SK-N-SH (cell line): Measurements from ENCODE around the gene IQCE. TPM values are rescaled to one million over a fixed set of nuclear protein-coding genes. Genes with fewer than 3 reads are reported as not detected.

Experiments used
- CTCF ChIA-PET: fragments of 300-600, 350-600 bp; formaldehyde crosslinking; extraction: SDS; loops from one replicate; lab custom pipeline; 2021; lab: Yijun Ruan, JAX
- POLR2A ChIA-PET: fragments of 350-600 bp; sonication (Branson Sonifier 250); formaldehyde crosslinking; extraction: SDS; loops from one replicate; lab custom pipeline; 2020; ENCODE audit warnings: antibody characterized with exemption, inconsistent platforms; lab: Yijun Ruan, JAX
- DNase-seq: peaks from one replicate; pipeline ENCODE4 v3.0.0; 2012
- H2AFZ ChIP-seq: fragments of 200-600 bp; sonication (generic); 2 replicates; pipeline ENCODE4 v1.8.1; 2016; ENCODE audit warnings: antibody characterized with exemption, mild to moderate bottlenecking, low read depth
- H3F3A ChIP-seq: fragments of 200-600 bp; sonication (generic); replicated peaks from 2 replicates; pipeline ENCODE3; 2016; ENCODE audit warnings: antibody characterized with exemption, mild to moderate bottlenecking; ENCODE audit not compliant: insufficient read depth
- H3K27ac ChIP-seq, 2 experiments: fragments of 200-500 bp in 1 of 2; fragments of 200-600 bp in 1 of 2; sonication (Bioruptor generic) in 1 of 2; sonication (generic), shearing (Covaris generic) in 1 of 2; 2 replicates each; pipeline versions ENCODE4 v1.5.1 to v1.6.1; 2014 to 2016; ENCODE audit warnings: low read depth in 2 of 2, inconsistent platforms in 1 of 2, low read length in 1 of 2, mild to moderate bottlenecking in 1 of 2, mixed read lengths in 1 of 2
- H3K27me3 ChIP-seq: fragments of 200-600 bp; sonication (generic), shearing (Covaris generic); 2 replicates; pipeline ENCODE4 v1.6.1; 2016; ENCODE audit warnings: mixed run types; ENCODE audit not compliant: insufficient read depth
- H3K36me3 ChIP-seq, 2 experiments: fragments of 200-500 bp in 1 of 2; fragments of 200-600 bp in 1 of 2; sonication (Bioruptor generic) in 1 of 2; sonication (generic) in 1 of 2; replicated peaks in 1 of 2; 2 replicates each; pipeline versions ENCODE3 to v1.5.1; 2014 to 2016; ENCODE audit warnings: low read length in 1 of 2, mild to moderate bottlenecking in 1 of 2; ENCODE audit not compliant: insufficient read depth in 2 of 2, control insufficient read depth in 1 of 2
- H3K4me1 ChIP-seq, 2 experiments: fragments of 200-500 bp in 1 of 2; fragments of 200-600 bp in 1 of 2; sonication (Bioruptor generic) in 1 of 2; sonication (generic), shearing (Covaris generic) in 1 of 2; 2 replicates each; pipeline versions ENCODE4 v1.5.1 to v1.6.1; 2014 to 2016; ENCODE audit warnings: low read depth in 1 of 2, low read length in 1 of 2, mixed run types in 1 of 2; ENCODE audit not compliant: insufficient read depth in 2 of 2, control insufficient read depth in 1 of 2
- H3K4me2 ChIP-seq: fragments of 200-600 bp; sonication (generic), shearing (Covaris generic); 2 replicates; pipeline ENCODE4 v1.6.1; 2017; ENCODE audit warnings: mixed run types
- H3K4me3 ChIP-seq, 2 experiments: fragments of 200-500 bp in 1 of 2; fragments of 200-600 bp in 1 of 2; sonication (Bioruptor generic) in 1 of 2; sonication (generic), shearing (Covaris generic) in 1 of 2; 2 replicates each; pipeline versions ENCODE4 v1.5.1 to v1.8.1; 2014 to 2016; ENCODE audit warnings: low read depth in 2 of 2, inconsistent platforms in 1 of 2, low read length in 1 of 2, mild to moderate bottlenecking in 1 of 2, mixed read lengths in 1 of 2, moderate library complexity in 1 of 2
- H3K79me2 ChIP-seq: fragments of 200-600 bp; sonication (generic); 2 replicates; pipeline ENCODE4 v1.8.1; 2017; ENCODE audit warnings: mild to moderate bottlenecking; ENCODE audit not compliant: insufficient read depth
- H3K9ac ChIP-seq: fragments of 200-600 bp; sonication (generic); 2 replicates; pipeline ENCODE4 v1.6.1; 2017; ENCODE audit warnings: mixed run types
- H3K9me2 ChIP-seq: fragments of 200-600 bp; sonication (generic); 2 replicates; pipeline ENCODE4 v1.6.1; 2017; ENCODE audit warnings: mixed run types
- H3K9me3 ChIP-seq: fragments of 200-600 bp; sonication (generic); 2 replicates; pipeline ENCODE4 v1.6.1; 2017; ENCODE audit warnings: mixed run types, mild to moderate bottlenecking, moderate library complexity
- H4K20me1 ChIP-seq: fragments of 200-600 bp; sonication (generic); 2 replicates; pipeline ENCODE4 v1.6.1; 2017; ENCODE audit warnings: mild to moderate bottlenecking, mixed run types; ENCODE audit not compliant: insufficient read depth
- CHD2 ChIP-seq: fragments of 150-350 bp; IDR thresholded peaks from 2 replicates; pipeline ENCODE4 v1.6.1; 2018; ENCODE audit warnings: low read length; ENCODE audit not compliant: partially characterized antibody
- CTCF ChIP-seq: fragments of 200-600 bp; sonication (generic); IDR thresholded peaks from 2 replicates; pipeline ENCODE4 v1.6.1; 2017; ENCODE audit warnings: antibody characterized with exemption, mild to moderate bottlenecking, moderate library complexity
- ELF1 ChIP-seq: IDR thresholded peaks from 2 replicates; pipeline ENCODE4 v1.4.0; 2012
- FOXJ3 ChIP-seq: sonication (generic); formaldehyde crosslinking; IDR thresholded peaks from 2 replicates; pipeline ENCODE4 v1.5.1; 2020; ENCODE audit warnings: mild to moderate bottlenecking, missing genetic modification reagents
- FOXM1 ChIP-seq: IDR thresholded peaks from 2 replicates; pipeline ENCODE4 v1.4.0; 2012; ENCODE audit warnings: low read depth, mild to moderate bottlenecking
- IRF3 ChIP-seq: fragments of 150-350 bp; IDR thresholded peaks from 2 replicates; pipeline ENCODE4 v1.6.1; 2016; ENCODE audit warnings: mild to moderate bottlenecking, low read depth, low read length
- JUND ChIP-seq: IDR thresholded peaks from 2 replicates; pipeline ENCODE4 v1.4.0; 2012
- MAX ChIP-seq: IDR thresholded peaks from 2 replicates; pipeline ENCODE4 v1.4.0; 2012; ENCODE audit warnings: low read depth
- MEF2A ChIP-seq: IDR thresholded peaks from 2 replicates; pipeline ENCODE4 v1.4.0; 2012; ENCODE audit warnings: low read depth, borderline replicate concordance
- MXI1 ChIP-seq: IDR thresholded peaks from 2 replicates; pipeline ENCODE4 v1.6.1; 2012; ENCODE audit warnings: mild to moderate bottlenecking, low read depth, low read length, improper control_type of control experiment
- PBX3 ChIP-seq: IDR thresholded peaks from 2 replicates; pipeline ENCODE4; 2012
- RAD21 ChIP-seq: IDR thresholded peaks from 2 replicates; pipeline ENCODE4 v1.6.1; 2012; ENCODE audit warnings: mild to moderate bottlenecking, low read length
- RCOR1 ChIP-seq: fragments of 150-350 bp; IDR thresholded peaks from 2 replicates; pipeline ENCODE4 v1.6.1; 2017; ENCODE audit warnings: antibody characterized with exemption, low read length
- RFX5 ChIP-seq: IDR thresholded peaks from 2 replicates; pipeline ENCODE4 v1.6.1; 2012; ENCODE audit warnings: mild to moderate bottlenecking, improper control_type of control experiment, low read length
- RXRA ChIP-seq: IDR thresholded peaks from 2 replicates; pipeline ENCODE4 v1.4.0; 2012; ENCODE audit warnings: low read depth, mild to moderate bottlenecking, borderline replicate concordance
- SIN3A ChIP-seq: IDR thresholded peaks from 2 replicates; pipeline ENCODE4 v1.6.1; 2012; ENCODE audit warnings: low read depth, mild to moderate bottlenecking, low read length, moderate library complexity, borderline replicate concordance
- SMC3 ChIP-seq: IDR thresholded peaks from 2 replicates; pipeline ENCODE4 v1.6.1; 2012; ENCODE audit warnings: low read depth, low read length, improper control_type of control experiment
- TAF1 ChIP-seq: IDR thresholded peaks from 2 replicates; pipeline ENCODE4 v1.6.1; 2012; ENCODE audit warnings: low read depth, mild to moderate bottlenecking, low read length, moderate library complexity, borderline replicate concordance
- TEAD4 ChIP-seq: IDR thresholded peaks from 2 replicates; pipeline ENCODE4 v1.4.0; 2012; ENCODE audit warnings: mild to moderate bottlenecking, borderline replicate concordance; ENCODE audit not compliant: insufficient read depth
- USF2 ChIP-seq: fragments of 150-350 bp; IDR thresholded peaks from 2 replicates; pipeline ENCODE4 v1.6.1; 2017; ENCODE audit warnings: antibody characterized with exemption, low read length, low read depth, borderline replicate concordance
- WGBS: methylation state at CpG from one replicate; pipeline ENCODE4 v1.1.6; 2017; ENCODE audit warnings: low lambda C conversion rate; 5-methylcytosine and 5-hydroxymethylcytosine counted together
- polyA plus RNA-seq, 3 experiments: library from polyadenylated mRNA; depleted of rRNA; stranded (reverse); fragments of >200 nt; gene quantifications; 2 replicates each; pipeline ENCODE4 v1.2.3, GENCODE V29; 2012

IQCE gene
- polyA plus RNA-seq, 1 of the 3 experiments (the other 2 are of a cell fraction): 14.4 TPM

GRCh38 chr7:2523461-2523936 lies 35.3 kb upstream of the IQCE start:
- H3F3A ChIP-seq: peaks cover 47% of the 10 kb centered on the region
- no peak overlapping the region; a peak in 1 of 4 replicates for H3K4me3 ChIP-seq
- peak overlapping the region; percentile 51; the same call in 1 of the 2 replicates for H3K9ac ChIP-seq
- peaks cover 4 to 6% of the 10 kb centered on the region in 2 experiments for H3K36me3 ChIP-seq
- H3K4me1 ChIP-seq: peaks cover 50 to 61% of the 10 kb centered on the region in 2 experiments; a peak in 3 of 4 replicates
- POLR2A ChIA-PET: interaction anchor here (1.2 kb wide), 1 partner anchor 27 kb away, joined by 3 read pairs; no protein-coding TSS in a partner anchor
- H4K20me1 ChIP-seq: peaks cover 10% of the 10 kb centered on the region; the same call in 1 of the 2 replicates
- H3K27ac ChIP-seq: peak overlapping the region; percentile 48 to 56
- no peaks in the 10 kb centered on the region for H3K9me3 ChIP-seq
- TF ChIP-seq RAD21: no peak
- no peak for TF ChIP-seq SIN3A
- TF ChIP-seq RFX5: no peak
- no peak for TF ChIP-seq TEAD4
- TF ChIP-seq MXI1: no peak
- no peak for TF ChIP-seq ELF1
- TF ChIP-seq IRF3: no peak
- no peak for TF ChIP-seq MAX
- TF ChIP-seq FOXJ3 (CRISPR knock-in tag): no peak
- TF ChIP-seq RCOR1: no peak
- TF ChIP-seq SMC3: no peak
- TF ChIP-seq CHD2: no peak
- no peak for TF ChIP-seq CTCF
- TF ChIP-seq JUND: no peak
- TF ChIP-seq RXRA: no peak
- TF ChIP-seq USF2: no peak
- no peak for TF ChIP-seq TAF1
- TF ChIP-seq MEF2A: no peak
- TF ChIP-seq FOXM1: no peak
- TF ChIP-seq PBX3: no peak
- H3K79me2 ChIP-seq: peaks cover 48% of the 10 kb centered on the region
- WGBS: 74% methylated on average over 11 of the region's 22 CpGs
- CTCF ChIA-PET: interaction anchor here (1.2 to 1.8 kb wide), 4 partner anchors 40 to 147 kb away, joined by 4 to 8 read pairs (median 6); no protein-coding TSS in a partner anchor
- peak overlapping the region; percentile 90 for H3K4me2 ChIP-seq
- no peak for DNase-seq
- no peak overlapping the region for H2AFZ ChIP-seq
- H3K27me3 ChIP-seq: no peaks in the 10 kb centered on the region
- no peaks in the 10 kb centered on the region for H3K9me2 ChIP-seq
